Psoas muscle (tissue), 8 donors: ENCODE data around the gene PPM1D. TPM values are rescaled to one million over a fixed set of nuclear protein-coding genes. Genes with fewer than 3 reads are reported as not detected.

Experiments
- ATAC-seq, 4 donors: fragments of 200-7000 bp; cut with Tn5 transposase; one replicate each; pipeline ENCODE4 v1.9.1; 2020; ENCODE audit warnings: moderate library complexity in 3 of 4, mild to moderate bottlenecking in 2 of 4
- DNase-seq, 2 donors: peaks; one replicate each; pipeline ENCODE4 v3.0.0-alpha.2; 2020
- H3K27ac ChIP-seq: fragments of 200-600 bp; one replicate; pipeline ENCODE4 v1.8.0; 2022
- H3K27me3 ChIP-seq, 3 donors: fragments of 200-600 bp in 1 of 3; one replicate each; pipeline versions ENCODE4 v1.6.1 to v1.8.0; 2013 to 2022; ENCODE audit warnings: low read length in 2 of 3, mild to moderate bottlenecking in 2 of 3, moderate library complexity in 1 of 3; ENCODE audit not compliant: insufficient read depth in 3 of 3
- H3K36me3 ChIP-seq, 2 donors: fragments of 200-600 bp in 1 of 2; one replicate each; pipeline versions ENCODE4 v1.6.1 to v1.8.0; 2013 to 2022; ENCODE audit warnings: low read depth in 1 of 2, mild to moderate bottlenecking in 1 of 2, moderate library complexity in 1 of 2; ENCODE audit not compliant: insufficient read depth in 1 of 2
- H3K4me1 ChIP-seq: fragments of 200-600 bp; one replicate; pipeline ENCODE4 v1.8.0; 2022
- H3K4me3 ChIP-seq: fragments of 200-600 bp; one replicate; pipeline ENCODE4 v1.8.0; 2022; ENCODE audit warnings: mild to moderate bottlenecking
- H3K9me3 ChIP-seq: fragments of 200-600 bp; one replicate; pipeline ENCODE4 v1.8.0; 2022
- WGBS, 3 donors: extraction: QIAGEN DNeasy Blood & Tissue Kit; methylation state at CpG; one replicate each; pipeline versions ENCODE4 v1.1.6 to v1.1.7; 2013; 5-methylcytosine and 5-hydroxymethylcytosine counted together
- intact Hi-C, 2 donors: fragments of 100-400 bp; cut with DNase I; formaldehyde crosslinking; loops; one replicate each; pipeline versions ENCODE4 v1.11.0 to v1.14.2; 2022
- polyA plus RNA-seq, 3 donors: library from polyadenylated mRNA; stranded (reverse); fragments of 200-250 nt; gene quantifications; one replicate each; pipeline ENCODE4 v1.2.3, GENCODE V29; 2013
- total RNA-seq, 4 donors: library from RNA; stranded (reverse); fragmentation: NEBNext Ultra II Directional in 2 of 4; extraction: Animal tissue kit (Norgen Biotek cat#: 25700) in 2 of 4; gene quantifications; one replicate each; pipeline versions ENCODE4 v1.2.1 to v1.2.4, GENCODE V29; 2021 to 2023
- TF ChIP-seq, protein P1 (sequence below): fragments of 200-600 bp; IDR thresholded peaks from one replicate; pipeline ENCODE4 v1.8.0; 2022; ENCODE audit warnings: antibody characterized with exemption
- donor health status: healthy with polysubstance abuse.
- donor health status: DM: no; HTN: no; CAD: no; lungs with moderate emphysema.
- donor health status: Bipolar disorder and iron deficiency.
- donor health status: healthy.
- donor health status: DM: yes; HTN: yes; CAD: no.
- donor health status: DM: no; HTN: no; CAD: no.
- donor health status: DM: no; HTN: no; CAD: no.
- donor health status: DM: yes; HTN: yes; CAD: no.

Gene PPM1D
- total and polyA plus RNA-seq, 7 donors, result 2.8 to 10.5 (median 7.0) TPM

- 86 to 96% (median 92%) methylated on average over 6 of the region's 6 CpGs for WGBS, 3 donors
- no peak overlapping the region for H3K4me3 ChIP-seq
- no peaks in the 10 kb centered on the region for H3K9me3 ChIP-seq
- H3K27me3 ChIP-seq, result no peaks in the 10 kb centered on the region
- DNase-seq (no peak), ATAC-seq (no peak)
- no peaks in the 10 kb centered on the region for H3K36me3 ChIP-seq
- TF ChIP-seq, protein P1, sequence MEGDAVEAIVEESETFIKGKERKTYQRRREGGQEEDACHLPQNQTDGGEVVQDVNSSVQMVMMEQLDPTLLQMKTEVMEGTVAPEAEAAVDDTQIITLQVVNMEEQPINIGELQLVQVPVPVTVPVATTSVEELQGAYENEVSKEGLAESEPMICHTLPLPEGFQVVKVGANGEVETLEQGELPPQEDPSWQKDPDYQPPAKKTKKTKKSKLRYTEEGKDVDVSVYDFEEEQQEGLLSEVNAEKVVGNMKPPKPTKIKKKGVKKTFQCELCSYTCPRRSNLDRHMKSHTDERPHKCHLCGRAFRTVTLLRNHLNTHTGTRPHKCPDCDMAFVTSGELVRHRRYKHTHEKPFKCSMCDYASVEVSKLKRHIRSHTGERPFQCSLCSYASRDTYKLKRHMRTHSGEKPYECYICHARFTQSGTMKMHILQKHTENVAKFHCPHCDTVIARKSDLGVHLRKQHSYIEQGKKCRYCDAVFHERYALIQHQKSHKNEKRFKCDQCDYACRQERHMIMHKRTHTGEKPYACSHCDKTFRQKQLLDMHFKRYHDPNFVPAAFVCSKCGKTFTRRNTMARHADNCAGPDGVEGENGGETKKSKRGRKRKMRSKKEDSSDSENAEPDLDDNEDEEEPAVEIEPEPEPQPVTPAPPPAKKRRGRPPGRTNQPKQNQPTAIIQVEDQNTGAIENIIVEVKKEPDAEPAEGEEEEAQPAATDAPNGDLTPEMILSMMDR, result no peak
- intact Hi-C loops, result no loop called here
- H3K4me1 ChIP-seq, result no peaks in the 10 kb centered on the region
- H3K27ac ChIP-seq, result no peak overlapping the region
These were observed 34.8 kb upstream of the PPM1D start for GRCh38 chr17:60565233-60565632.

- ATAC-seq (peak in 3 of 4 donors; percentile 7 to 31 (median 15)), DNase-seq (no peak)
- TF ChIP-seq, protein P1, result no peak
- H3K4me1 ChIP-seq, result no peaks in the 10 kb centered on the region
- no peaks in the 10 kb centered on the region for H3K36me3 ChIP-seq
- H3K9me3 ChIP-seq, result no peaks in the 10 kb centered on the region
- intact Hi-C loops, result no loop called here
- peak overlapping the region; percentile 46 for H3K27ac ChIP-seq
- 48 to 59% (median 53%) methylated on average over 2 of the region's 2 CpGs for WGBS, 3 donors
- no peak overlapping the region for H3K4me3 ChIP-seq
- H3K27me3 ChIP-seq, result no peaks in the 10 kb centered on the region
These were observed 26.5 kb upstream of the PPM1D start for GRCh38 chr17:60573236-60574051.

DNA sequence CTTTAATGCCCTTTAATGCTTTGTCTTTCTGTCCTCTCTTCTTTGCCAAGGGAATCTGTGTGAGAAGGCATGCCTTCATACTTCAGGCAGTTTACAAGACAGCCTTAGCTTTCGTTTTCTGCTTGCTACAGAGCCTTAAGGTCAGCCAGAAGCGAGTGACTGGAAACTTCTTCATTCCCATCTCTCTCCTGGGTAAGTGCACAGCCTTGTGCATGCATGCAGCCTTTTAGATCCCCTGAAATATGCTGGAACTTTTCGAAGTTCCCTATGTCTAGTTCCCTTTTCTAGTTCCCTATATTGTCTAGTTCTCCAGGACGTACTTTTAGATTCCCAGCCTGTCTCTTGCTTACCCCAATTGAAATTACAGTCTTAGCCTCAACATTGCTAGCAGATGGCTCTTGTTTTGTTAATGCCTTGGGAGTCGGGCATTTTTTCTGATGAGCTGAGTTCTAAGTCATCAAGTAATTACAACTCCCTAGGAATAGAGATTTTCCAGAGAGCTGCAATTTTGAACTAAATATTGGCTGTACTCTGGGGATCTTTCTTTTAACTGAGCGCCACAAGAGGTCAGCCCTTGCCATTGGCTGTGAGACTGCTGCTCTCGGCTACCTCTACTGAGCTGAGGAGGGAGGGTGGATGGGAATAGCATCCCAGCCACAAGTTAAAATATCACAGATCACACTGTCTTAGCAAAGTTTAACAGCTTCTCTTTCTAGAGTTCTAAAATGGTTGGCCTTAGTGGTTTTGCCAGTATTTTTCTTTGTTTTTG is 22.7 kb upstream of the PPM1D start:
- TF ChIP-seq, protein P1, result peak; percentile 36
- intact Hi-C loops, result loop anchor here (2.0 to 5.0 kb wide), 2 partner anchors 60 to 61 kb away; no protein-coding TSS in a partner anchor
- H3K4me1 ChIP-seq, result no peaks in the 10 kb centered on the region
- ATAC-seq, result peak; percentile 69 to 94 (median 82)
- peak overlapping the region; percentile 52 for H3K4me3 ChIP-seq
- no peaks in the 10 kb centered on the region for H3K36me3 ChIP-seq
- WGBS, 3 donors, result 18 to 26% (median 18%) methylated on average over 7 of the region's 7 CpGs
- no peak for DNase-seq
- H3K27me3 ChIP-seq, result no peaks in the 10 kb centered on the region
- peak overlapping the region; percentile 55 for H3K27ac ChIP-seq
- H3K9me3 ChIP-seq, result no peaks in the 10 kb centered on the region

DNA sequence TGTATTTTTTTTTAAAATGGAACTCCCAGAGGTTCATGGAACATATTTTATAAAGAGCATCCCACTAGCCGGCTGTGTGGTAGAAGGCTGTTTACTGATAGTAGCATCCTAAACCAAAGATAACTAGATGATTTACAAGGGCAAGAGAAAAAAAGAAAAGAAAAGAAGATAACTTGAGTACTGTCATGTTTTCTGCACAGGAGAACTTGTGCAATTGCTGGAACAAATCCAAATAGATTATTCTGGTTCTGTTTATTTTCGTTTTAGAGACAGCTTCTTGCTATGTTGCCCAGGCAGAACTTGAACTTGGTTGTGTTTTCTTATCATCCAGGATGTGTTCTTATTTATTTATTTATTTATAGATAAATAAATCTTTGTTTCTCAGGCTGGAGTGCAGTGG is 20.9 kb upstream of the PPM1D start:
- no peak overlapping the region for H3K4me3 ChIP-seq
- intact Hi-C loops, result loop anchor here in 1 of 2 donors (5.0 kb wide), 1 partner anchor 58 kb away; no protein-coding TSS in a partner anchor
- WGBS, 3 donors, result 47 to 51% (median 50%) methylated on average over 2 of the region's 2 CpGs
- DNase-seq, result no peak
- no peak overlapping the region for H3K27ac ChIP-seq
- no peaks in the 10 kb centered on the region for H3K9me3 ChIP-seq
- no peaks in the 10 kb centered on the region for H3K4me1 ChIP-seq
- TF ChIP-seq, protein P1, result no peak
- no peak for ATAC-seq
- H3K36me3 ChIP-seq, result no peaks in the 10 kb centered on the region
- no peaks in the 10 kb centered on the region for H3K27me3 ChIP-seq
